ENCODE measurements around the gene LAMA2.

Gene LAMA2

GRCh38 chr6:128918886-128919285 lies 35.9 kb downstream of the LAMA2 start:
- DNase-seq: no peak

GRCh38 chr6:128919412-128920180 lies 36.7 kb downstream of the LAMA2 start:
- no peak for DNase-seq

- DNase-seq: no peak
Observed at GRCh38 chr6:128925765-128926164, 42.8 kb downstream of the LAMA2 start.

- DNase-seq: no peak
Observed at GRCh38 chr6:128929869-128930268, 46.9 kb downstream of the LAMA2 start.

GRCh38 chr6:128930321-128930720 lies 47.4 kb downstream of the LAMA2 start:
- no peak for DNase-seq

- no peak for DNase-seq
Observed at GRCh38 chr6:128932061-128932460, 49.1 kb downstream of the LAMA2 start.

- DNase-seq: no peak
Observed at GRCh38 chr6:128950864-128951263, 67.9 kb downstream of the LAMA2 start.

GRCh38 chr6:128952902-128953301 lies 70.0 kb downstream of the LAMA2 start:
- no peak for DNase-seq

GRCh38 chr6:128954308-128955043 lies 71.5 kb downstream of the LAMA2 start:
- DNase-seq: no peak

- no peak for DNase-seq
Observed at GRCh38 chr6:128963561-128963960, 80.6 kb downstream of the LAMA2 start.

- DNase-seq: no peak
Observed at GRCh38 chr6:128964233-128964755, 81.4 kb downstream of the LAMA2 start.

- DNase-seq: no peak
Observed at GRCh38 chr6:128964771-128965170, 81.8 kb downstream of the LAMA2 start.

GRCh38 chr6:128966934-128967333 lies 84.0 kb downstream of the LAMA2 start:
- DNase-seq: no peak

GRCh38 chr6:128979071-128979470 lies 96.1 kb downstream of the LAMA2 start:
- no peak for DNase-seq

GRCh38 chr6:128981716-128982115 lies 98.8 kb downstream of the LAMA2 start:
- DNase-seq: no peak

GRCh38 chr6:128990360-128990759 lies 107.4 kb downstream of the LAMA2 start:
- DNase-seq: no peak

- no peak for DNase-seq
Observed at GRCh38 chr6:128990915-128991314, 108.0 kb downstream of the LAMA2 start.

GRCh38 chr6:128993166-128993565 lies 110.2 kb downstream of the LAMA2 start:
- DNase-seq: no peak

GRCh38 chr6:128997880-128998279 lies 114.9 kb downstream of the LAMA2 start:
- DNase-seq: no peak

- DNase-seq: no peak
Observed at GRCh38 chr6:129006724-129007514, 124.0 kb downstream of the LAMA2 start.

- DNase-seq: no peak
Observed at GRCh38 chr6:129007701-129008373, 124.9 kb downstream of the LAMA2 start.

- DNase-seq: no peak
Observed at GRCh38 chr6:129008591-129008990, 125.7 kb downstream of the LAMA2 start.

GRCh38 chr6:129009851-129010250 lies 126.9 kb downstream of the LAMA2 start:
- DNase-seq: no peak
